ENCODE measurements around the gene SFT2D3.

The SFT2D3 gene

GRCh38 chr2:127704641-127705390 is 3.5 kb downstream of the SFT2D3 start:
- TF ChIP-seq TAF1 (IDR thresholded peaks at IDR 0.05; ENCODE audit: low read depth, low read length) (no peak), PAX5 (IDR thresholded peaks at IDR 0.05; ENCODE audit: insufficient read depth, low read length, severe bottlenecking) (no peak), POU2F2 (IDR thresholded peaks at IDR 0.05; ENCODE audit: low read depth, low read length) (no peak), POLR2AphosphoS5 (IDR thresholded peaks at IDR 0.05; ENCODE audit: low read depth, low read length) (no peak), SPI1 (IDR thresholded peaks at IDR 0.05; ENCODE audit: low read depth, low read length) (no peak), POLR2A (IDR thresholded peaks at IDR 0.05; ENCODE audit: low read depth, low read length) (no peak)
- no peak for DNase-seq (ENCODE audit: insufficient read length, low spot score)
- peak; percentile 13 for FAIRE-seq

- FAIRE-seq = no peak
- no peak for TF ChIP-seq POLR2A (IDR thresholded peaks at IDR 0.05; ENCODE audit: low read depth, low read length)
- no peak for TF ChIP-seq TAF1 (IDR thresholded peaks at IDR 0.05; ENCODE audit: low read depth, low read length)
- TF ChIP-seq POU2F2 (IDR thresholded peaks at IDR 0.05; ENCODE audit: low read depth, low read length) = no peak
- TF ChIP-seq PAX5 (IDR thresholded peaks at IDR 0.05; ENCODE audit: insufficient read depth, low read length, severe bottlenecking) = no peak
- TF ChIP-seq SPI1 (IDR thresholded peaks at IDR 0.05; ENCODE audit: low read depth, low read length) = no peak
- TF ChIP-seq POLR2AphosphoS5 (IDR thresholded peaks at IDR 0.05; ENCODE audit: low read depth, low read length) = no peak
- no peak for DNase-seq (ENCODE audit: insufficient read length, low spot score)
Observed at GRCh38 chr2:127705391-127706065, 4.2 kb downstream of the SFT2D3 start.

- TF ChIP-seq SPI1 (IDR thresholded peaks at IDR 0.05; ENCODE audit: low read depth, low read length) = no peak
- TF ChIP-seq PAX5 (IDR thresholded peaks at IDR 0.05; ENCODE audit: insufficient read depth, low read length, severe bottlenecking) = no peak
- no peak for TF ChIP-seq POU2F2 (IDR thresholded peaks at IDR 0.05; ENCODE audit: low read depth, low read length)
- no peak for TF ChIP-seq POLR2AphosphoS5 (IDR thresholded peaks at IDR 0.05; ENCODE audit: low read depth, low read length)
- no peak for TF ChIP-seq TAF1 (IDR thresholded peaks at IDR 0.05; ENCODE audit: low read depth, low read length)
- no peak for TF ChIP-seq POLR2A (IDR thresholded peaks at IDR 0.05; ENCODE audit: low read depth, low read length)
- no peak for DNase-seq (ENCODE audit: insufficient read length, low spot score)
- FAIRE-seq = no peak
Observed at GRCh38 chr2:127706215-127706990, 5.1 kb downstream of the SFT2D3 start.

DNA sequence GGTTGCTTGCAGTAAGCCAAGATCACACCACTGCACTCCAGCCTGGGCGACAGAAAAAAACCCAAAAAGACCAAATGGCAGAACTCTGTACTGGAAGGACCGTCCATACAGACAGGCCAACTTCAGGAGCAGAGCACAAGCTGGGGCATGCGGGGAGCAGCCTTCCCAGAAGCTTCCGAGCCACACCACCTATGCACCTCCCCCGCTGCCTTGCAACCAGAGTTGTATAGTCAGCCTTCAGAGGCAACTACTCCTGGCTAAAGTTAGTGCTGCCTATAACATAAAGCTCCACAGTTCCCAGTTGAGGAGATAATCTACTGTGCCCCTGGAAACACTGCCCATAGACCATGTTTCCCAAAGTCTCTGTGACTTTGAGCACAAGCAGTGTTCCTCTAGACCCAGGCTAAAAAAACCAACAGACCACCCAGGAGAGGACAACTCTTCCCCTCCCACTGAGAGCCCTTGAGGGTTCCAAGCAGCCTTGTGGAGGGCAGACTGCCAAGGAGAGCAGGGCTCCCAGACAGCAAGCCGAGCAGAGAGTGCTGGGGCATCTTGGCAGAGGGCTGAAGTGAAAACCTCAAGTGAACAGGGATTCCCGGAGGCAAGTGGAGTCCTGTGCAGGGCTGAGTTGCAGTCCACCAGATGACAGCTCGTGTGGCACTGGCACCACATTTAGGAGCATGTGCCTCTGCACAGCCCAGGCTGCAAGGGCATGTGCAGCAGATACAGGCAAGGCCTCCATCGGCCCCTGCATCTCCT is 6.8 kb downstream of the SFT2D3 start:
- FAIRE-seq (no peak), DNase-seq (ENCODE audit: insufficient read length, low spot score) (no peak)
- TF ChIP-seq POLR2AphosphoS5 (IDR thresholded peaks at IDR 0.05; ENCODE audit: low read depth, low read length) (no peak), POLR2A (IDR thresholded peaks at IDR 0.05; ENCODE audit: low read depth, low read length) (no peak), PAX5 (IDR thresholded peaks at IDR 0.05; ENCODE audit: insufficient read depth, low read length, severe bottlenecking) (no peak), POU2F2 (IDR thresholded peaks at IDR 0.05; ENCODE audit: low read depth, low read length) (no peak), SPI1 (IDR thresholded peaks at IDR 0.05; ENCODE audit: low read depth, low read length) (no peak), TAF1 (IDR thresholded peaks at IDR 0.05; ENCODE audit: low read depth, low read length) (no peak)

GRCh38 chr2:127709336-127709735 is 8.0 kb downstream of the SFT2D3 start:
- no peak for TF ChIP-seq POLR2A (IDR thresholded peaks at IDR 0.05; ENCODE audit: low read depth, low read length)
- no peak for TF ChIP-seq SPI1 (IDR thresholded peaks at IDR 0.05; ENCODE audit: low read depth, low read length)
- TF ChIP-seq POU2F2 (IDR thresholded peaks at IDR 0.05; ENCODE audit: low read depth, low read length) = no peak
- TF ChIP-seq PAX5 (IDR thresholded peaks at IDR 0.05; ENCODE audit: insufficient read depth, low read length, severe bottlenecking) = no peak
- TF ChIP-seq POLR2AphosphoS5 (IDR thresholded peaks at IDR 0.05; ENCODE audit: low read depth, low read length) = no peak
- TF ChIP-seq TAF1 (IDR thresholded peaks at IDR 0.05; ENCODE audit: low read depth, low read length) = no peak
- DNase-seq (ENCODE audit: insufficient read length, low spot score) (no peak), FAIRE-seq (no peak)

- FAIRE-seq (no peak), DNase-seq (ENCODE audit: insufficient read length, low spot score) (no peak)
- TF ChIP-seq TAF1 (IDR thresholded peaks at IDR 0.05; ENCODE audit: low read depth, low read length) (no peak), POU2F2 (IDR thresholded peaks at IDR 0.05; ENCODE audit: low read depth, low read length) (no peak), POLR2AphosphoS5 (IDR thresholded peaks at IDR 0.05; ENCODE audit: low read depth, low read length) (no peak), PAX5 (IDR thresholded peaks at IDR 0.05; ENCODE audit: insufficient read depth, low read length, severe bottlenecking) (no peak), POLR2A (IDR thresholded peaks at IDR 0.05; ENCODE audit: low read depth, low read length) (no peak), SPI1 (IDR thresholded peaks at IDR 0.05; ENCODE audit: low read depth, low read length) (no peak)
Observed at GRCh38 chr2:127712999-127713398, 11.7 kb downstream of the SFT2D3 start.

DNA sequence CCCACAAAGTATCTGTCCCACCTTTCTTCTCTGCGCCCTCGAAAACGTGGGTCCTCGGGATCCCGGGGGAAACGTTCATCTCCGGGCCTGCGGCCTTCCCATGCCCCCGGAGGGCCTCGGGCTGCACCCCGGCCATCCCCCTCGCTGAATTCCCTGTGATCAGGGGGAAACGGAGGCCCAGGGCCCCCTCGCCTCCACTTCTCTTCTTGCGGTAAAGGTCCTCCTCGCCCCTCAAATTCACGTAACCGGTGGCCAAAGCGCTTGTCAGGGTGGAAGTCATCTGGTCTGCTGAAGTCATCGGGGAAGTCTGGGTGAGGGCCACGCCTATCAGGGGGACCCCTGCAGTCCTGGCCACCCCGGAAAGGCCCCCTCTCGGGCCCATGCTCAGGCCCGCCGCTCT is 12.3 kb downstream of the SFT2D3 start:
- no peak for DNase-seq (ENCODE audit: insufficient read length, low spot score)
- no peak for TF ChIP-seq PAX5 (IDR thresholded peaks at IDR 0.05; ENCODE audit: insufficient read depth, low read length, severe bottlenecking)
- no peak for TF ChIP-seq POLR2A (IDR thresholded peaks at IDR 0.05; ENCODE audit: low read depth, low read length)
- TF ChIP-seq POU2F2 (IDR thresholded peaks at IDR 0.05; ENCODE audit: low read depth, low read length) = no peak
- no peak for TF ChIP-seq TAF1 (IDR thresholded peaks at IDR 0.05; ENCODE audit: low read depth, low read length)
- TF ChIP-seq POLR2AphosphoS5 (IDR thresholded peaks at IDR 0.05; ENCODE audit: low read depth, low read length) = no peak
- no peak for TF ChIP-seq SPI1 (IDR thresholded peaks at IDR 0.05; ENCODE audit: low read depth, low read length)
- FAIRE-seq = no peak

- DNase-seq (ENCODE audit: insufficient read length, low spot score) (no peak), FAIRE-seq (no peak)
- TF ChIP-seq POLR2A (IDR thresholded peaks at IDR 0.05; ENCODE audit: low read depth, low read length) (no peak), SPI1 (IDR thresholded peaks at IDR 0.05; ENCODE audit: low read depth, low read length) (no peak), POU2F2 (IDR thresholded peaks at IDR 0.05; ENCODE audit: low read depth, low read length) (no peak), PAX5 (IDR thresholded peaks at IDR 0.05; ENCODE audit: insufficient read depth, low read length, severe bottlenecking) (no peak), POLR2AphosphoS5 (IDR thresholded peaks at IDR 0.05; ENCODE audit: low read depth, low read length) (no peak)
Observed at GRCh38 chr2:127715778-127716449, 14.6 kb downstream of the SFT2D3 start.
